Islet precursor cell (in vitro differentiated cells): ENCODE measurements around the gene RBFOX2.

Experiments
- DNase-seq: peaks from one replicate; pipeline ENCODE4 v3.0.0-alpha.2; 2018

The RBFOX2 gene

DNA sequence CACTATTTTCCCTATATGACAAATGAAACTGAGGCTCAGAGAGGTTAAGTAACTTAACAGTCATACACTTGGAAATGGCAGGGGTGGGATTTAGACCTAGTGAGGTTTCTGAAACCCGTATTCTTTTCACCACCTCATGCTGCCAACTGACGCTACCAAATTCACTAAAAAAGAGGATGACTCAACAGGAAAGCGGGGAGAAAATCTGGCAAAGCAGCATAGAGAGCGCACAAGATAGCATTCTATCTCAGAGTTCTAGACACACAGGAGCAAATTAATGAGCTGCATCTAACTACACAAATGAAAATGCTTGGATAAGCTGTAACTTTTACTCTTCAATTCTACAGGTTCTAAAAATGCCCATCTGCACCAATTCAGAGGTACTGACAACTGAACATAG lies 136.4 kb downstream of the RBFOX2 start:
- no peak for DNase-seq

DNA sequence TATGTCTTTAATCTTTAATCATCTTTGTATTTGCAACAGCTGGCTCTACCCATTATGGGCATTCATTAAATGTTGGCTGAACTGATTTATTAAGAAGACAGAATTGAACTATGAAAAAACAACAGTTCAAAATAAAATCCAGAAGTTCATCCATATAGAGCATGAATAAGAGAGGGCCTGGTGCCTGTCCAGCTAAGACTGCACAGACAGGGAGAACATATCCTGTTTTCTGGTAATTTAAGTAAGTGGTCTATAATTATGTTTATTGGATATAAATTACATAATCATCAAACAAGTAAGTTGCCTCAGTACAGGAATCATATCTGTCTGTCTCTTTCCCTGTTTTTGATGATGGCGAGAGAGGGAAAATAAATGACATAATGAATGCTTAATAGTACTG lies 137.2 kb downstream of the RBFOX2 start:
- no peak for DNase-seq

DNA sequence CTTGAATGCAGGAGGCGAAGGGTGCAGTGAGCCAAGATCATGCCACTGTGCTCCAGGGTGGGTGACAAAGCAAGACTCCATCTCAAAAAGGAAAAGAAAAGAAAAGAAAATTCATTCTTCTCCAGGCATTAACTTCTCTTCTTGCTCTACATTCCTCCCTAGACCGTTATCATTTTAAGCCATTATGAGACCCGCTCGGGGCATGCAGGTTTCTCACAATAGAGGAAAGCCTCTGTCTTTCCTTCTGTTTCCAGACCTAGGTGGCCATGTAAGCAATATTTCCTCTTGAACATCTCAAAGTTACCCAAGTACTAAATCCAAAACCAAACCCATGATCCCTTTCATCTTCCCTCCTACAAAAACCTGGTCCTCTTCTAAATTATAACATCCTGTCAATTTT lies 139.6 kb downstream of the RBFOX2 start:
- DNase-seq, result no peak

DNA sequence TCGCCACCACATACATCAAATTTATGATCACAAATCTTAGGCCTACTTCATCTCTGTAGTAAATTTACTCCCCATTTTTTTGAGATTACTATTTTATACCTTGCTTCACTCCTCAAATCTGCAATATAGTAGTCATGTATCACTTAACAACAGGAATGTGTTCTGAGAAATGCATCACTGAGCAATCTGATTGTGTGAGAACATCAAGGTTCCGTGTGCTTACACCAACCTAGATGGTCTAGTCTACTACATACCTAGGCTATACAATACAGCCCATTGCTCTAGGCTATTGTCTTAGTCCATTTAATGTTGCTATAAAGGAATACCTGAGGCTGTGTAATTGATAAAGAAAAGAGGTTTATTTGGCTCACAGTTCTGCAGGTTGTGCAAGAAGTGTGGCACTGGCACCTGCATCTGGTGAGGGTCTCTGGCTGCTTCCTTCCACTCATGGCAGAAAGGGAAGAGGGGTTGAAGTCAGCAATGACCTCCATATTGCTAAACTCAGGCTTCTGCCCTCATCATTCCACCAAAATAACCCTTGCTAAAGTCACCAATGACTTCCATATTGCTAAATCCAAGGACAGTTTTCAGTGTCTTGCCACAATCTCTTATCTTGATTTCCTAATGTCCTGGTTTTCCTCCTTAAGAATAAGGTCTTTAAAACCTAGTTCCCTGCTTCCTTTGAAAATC lies 140.3 kb downstream of the RBFOX2 start:
- no peak for DNase-seq

- DNase-seq, result peak; percentile 72
Observed at GRCh38 chr22:35887296-35887875, 141.2 kb downstream of the RBFOX2 start.

DNA sequence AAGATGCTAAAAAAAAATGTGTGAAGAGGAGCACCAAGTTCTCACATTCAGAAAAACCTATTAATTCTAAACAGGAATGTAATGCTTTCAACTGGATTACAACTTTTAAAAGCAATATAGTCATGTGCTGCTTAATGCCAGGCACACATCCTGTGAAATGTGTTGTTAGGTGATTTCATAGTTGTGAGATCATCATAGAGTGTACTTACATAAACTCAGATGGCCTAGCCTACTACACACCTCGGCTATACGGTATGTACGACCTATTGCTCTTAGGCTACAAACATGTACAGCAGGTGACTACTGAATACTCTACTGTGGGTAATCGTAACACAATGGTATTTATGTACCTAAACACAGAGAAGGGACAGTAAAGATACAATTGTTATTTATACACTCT lies 142.3 kb downstream of the RBFOX2 start:
- DNase-seq, result no peak

- no peak for DNase-seq
Observed at GRCh38 chr22:35884529-35884928, 144.1 kb downstream of the RBFOX2 start.

DNA sequence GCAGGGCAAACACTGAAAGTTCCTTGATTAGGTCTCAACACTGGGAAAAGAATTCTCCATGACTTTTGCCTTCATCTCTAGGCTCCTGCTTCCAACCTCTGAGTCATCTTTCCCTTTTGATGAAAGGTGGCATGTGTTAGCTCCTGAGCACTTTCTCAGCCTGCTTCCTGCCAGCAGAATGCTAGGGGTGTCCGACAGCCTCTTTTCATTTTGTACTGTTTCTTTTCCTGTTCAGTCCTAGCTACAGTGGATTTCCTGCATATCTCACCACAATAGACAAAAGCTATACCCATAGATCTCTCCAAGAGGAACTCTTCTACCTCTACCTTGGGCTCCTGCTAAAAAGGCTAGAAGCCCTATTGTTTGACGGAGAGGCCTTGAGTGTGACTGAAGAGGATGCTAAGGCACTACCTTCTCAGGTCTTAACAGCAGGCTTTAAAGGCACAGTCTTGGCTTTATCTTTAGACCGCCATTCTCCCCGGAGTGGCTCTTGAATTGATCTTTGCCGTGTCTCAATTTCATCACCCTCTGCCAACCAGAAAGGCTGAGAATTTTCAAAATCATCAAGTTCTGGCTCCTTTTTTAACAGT lies 145.5 kb downstream of the RBFOX2 start:
- peak; percentile 77 for DNase-seq

- no peak for DNase-seq
Observed at GRCh38 chr22:35882211-35883030, 146.2 kb downstream of the RBFOX2 start.

GRCh38 chr22:35879351-35879750 lies 149.3 kb downstream of the RBFOX2 start:
- DNase-seq, result no peak

GRCh38 chr22:35873426-35873825 lies 155.2 kb downstream of the RBFOX2 start:
- DNase-seq, result no peak

DNA sequence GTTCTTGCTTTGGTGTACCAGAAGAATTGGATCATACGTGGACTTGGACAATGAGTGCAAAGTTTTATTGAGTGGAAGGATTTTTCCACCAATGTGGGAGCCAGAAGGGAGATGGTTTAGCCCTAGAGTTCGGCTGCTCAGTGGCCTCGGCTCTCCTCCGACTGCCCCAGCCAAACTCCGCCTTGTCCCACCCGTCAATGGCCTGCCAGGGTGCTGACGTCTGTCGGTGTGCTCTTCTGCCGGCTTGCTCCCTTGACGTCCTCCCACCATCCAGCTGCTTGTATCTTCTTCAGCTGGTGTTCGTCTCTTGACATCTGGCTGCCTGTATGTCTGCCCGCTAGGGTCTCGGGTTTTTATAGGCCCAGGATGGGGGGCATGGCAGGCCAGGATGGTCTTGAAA lies 156.2 kb downstream of the RBFOX2 start:
- no peak for DNase-seq

GRCh38 chr22:35870517-35871293 lies 157.9 kb downstream of the RBFOX2 start:
- DNase-seq, result no peak

GRCh38 chr22:35868938-35869337 lies 159.7 kb downstream of the RBFOX2 start:
- peak; percentile 64 for DNase-seq

GRCh38 chr22:35866651-35867050 lies 162.0 kb downstream of the RBFOX2 start:
- no peak for DNase-seq

- no peak for DNase-seq
Observed at GRCh38 chr22:35864545-35865165, 164.0 kb downstream of the RBFOX2 start.

- no peak for DNase-seq
Observed at GRCh38 chr22:35863432-35863831, 165.2 kb downstream of the RBFOX2 start.

DNA sequence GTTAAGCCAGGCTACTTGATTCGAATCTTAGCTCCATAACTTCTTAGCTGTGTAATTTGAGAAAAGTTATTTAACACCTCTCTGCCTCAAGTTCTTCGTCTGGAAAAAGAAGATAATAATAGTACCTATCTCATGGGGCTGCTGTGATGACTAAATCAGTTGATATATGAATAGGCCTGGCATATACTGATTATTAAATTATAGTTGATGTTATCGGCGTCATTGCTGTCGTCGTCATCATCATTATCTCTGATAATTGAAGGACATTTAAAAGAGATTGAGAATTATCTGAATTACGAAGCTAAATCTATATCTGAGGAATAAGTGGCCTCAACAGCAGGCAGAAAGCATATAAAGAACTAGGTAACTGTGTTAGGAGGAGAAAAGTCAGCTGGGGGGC lies 165.9 kb downstream of the RBFOX2 start:
- DNase-seq, result no peak

GRCh38 chr22:35861451-35861850 lies 167.2 kb downstream of the RBFOX2 start:
- no peak for DNase-seq

DNA sequence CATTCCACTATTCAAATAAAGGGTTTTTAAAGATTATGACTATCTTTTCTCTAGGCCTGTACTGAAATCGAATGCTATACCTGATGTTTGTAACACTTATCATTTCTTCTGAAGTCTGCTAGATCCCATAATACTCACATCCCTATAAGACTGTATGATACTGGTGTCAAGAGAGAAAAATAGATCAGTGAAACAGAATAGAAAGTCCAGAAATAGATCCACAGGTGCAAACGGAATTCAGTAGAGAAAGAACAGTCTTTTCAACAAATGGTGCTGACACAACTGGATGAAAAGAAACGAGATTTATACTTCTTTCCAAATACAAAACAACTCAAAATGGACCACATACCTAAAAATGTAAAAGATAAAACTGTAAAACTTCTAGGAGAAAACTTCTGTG lies 167.8 kb downstream of the RBFOX2 start:
- DNase-seq, result no peak

DNA sequence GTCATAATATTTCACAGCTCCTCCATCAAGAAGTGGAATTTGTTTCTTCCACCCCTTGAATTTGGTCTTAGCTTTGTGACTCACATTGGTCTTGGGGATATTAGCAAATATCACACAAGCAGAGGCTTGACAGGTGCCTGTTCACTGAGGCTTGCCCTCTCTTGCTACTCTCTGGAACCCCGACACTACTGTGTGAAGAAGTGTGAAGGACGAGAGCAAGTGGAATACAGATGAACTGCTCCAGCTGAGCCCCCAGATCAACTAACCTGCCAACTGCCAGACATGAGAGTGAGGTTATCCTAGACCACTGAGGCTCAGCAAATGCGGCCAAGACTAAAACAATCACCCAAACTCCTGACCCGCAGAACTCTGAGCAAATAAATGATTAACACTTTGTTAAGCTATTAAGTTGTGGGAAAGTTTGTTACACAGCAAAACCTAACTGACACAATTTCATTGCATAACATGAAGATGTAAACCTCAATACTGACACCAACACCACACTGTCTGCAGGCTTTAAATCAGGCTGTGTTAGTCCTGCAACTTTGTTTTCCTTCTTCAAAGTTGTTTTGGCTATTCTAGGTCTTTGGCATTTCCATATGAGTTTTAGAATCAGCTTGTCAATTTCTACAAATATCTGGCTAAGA lies 168.4 kb downstream of the RBFOX2 start:
- no peak for DNase-seq

- DNase-seq, result no peak
Observed at GRCh38 chr22:35854334-35854733, 174.3 kb downstream of the RBFOX2 start.
